GM21515 (cell line): ENCODE data around the gene KRTAP4-4.

Source experiments
- ATAC-seq: cut with Tn5 transposase; IDR thresholded peaks from one replicate; pipeline ENCODE4 v1.9.1; 2021; ENCODE audit not compliant: unreplicated experiment

KRTAP4-4 gene

GRCh38 chr17:41116297-41116696 lies 44.3 kb downstream of the KRTAP4-4 start:
- ATAC-seq = no peak

GRCh38 chr17:41111151-41111885 lies 49.2 kb downstream of the KRTAP4-4 start:
- ATAC-seq = no peak
